DOHH2 (cell line): ENCODE data around the gene NDUFA8.

Experiments
- H3F3A ChIP-seq: fragments of 200-600 bp; sonication (generic), shearing (Covaris generic); 2 replicates; pipeline ENCODE4 v1.6.0; 2016; ENCODE audit warnings: antibody characterized with exemption, mild to moderate bottlenecking; ENCODE audit not compliant: control insufficient read depth, insufficient read depth
- H3K27ac ChIP-seq: fragments of 200-600 bp; sonication (generic); 2 replicates; pipeline ENCODE4 v1.5.1; 2014; ENCODE audit warnings: low read depth, mild to moderate bottlenecking, low read length, moderate library complexity
- H3K27me3 ChIP-seq: fragments of 200-600 bp; sonication (generic); 2 replicates; pipeline ENCODE4 v1.6.1; 2014; ENCODE audit warnings: mild to moderate bottlenecking, low read length, mixed read lengths; ENCODE audit not compliant: control insufficient read depth
- H3K36me3 ChIP-seq: fragments of 200-600 bp; sonication (generic); 2 replicates; pipeline ENCODE4 v1.6.1; 2014; ENCODE audit warnings: mild to moderate bottlenecking, low read length, moderate library complexity, mixed read lengths; ENCODE audit not compliant: control insufficient read depth
- H3K4me1 ChIP-seq: fragments of 200-600 bp; sonication (generic); 2 replicates; pipeline ENCODE4 v1.6.1; 2014; ENCODE audit warnings: mild to moderate bottlenecking, low read length, mixed read lengths; ENCODE audit not compliant: control insufficient read depth
- H3K4me2 ChIP-seq: fragments of 200-600 bp; sonication (generic); 2 replicates; pipeline ENCODE4 v1.6.0; 2014; ENCODE audit warnings: mild to moderate bottlenecking, low read length, moderate library complexity
- H3K4me3 ChIP-seq: fragments of 200-600 bp; sonication (generic); 2 replicates; pipeline ENCODE4 v1.5.1; 2014; ENCODE audit warnings: mild to moderate bottlenecking, low read length, mixed read lengths
- H3K79me2 ChIP-seq: fragments of 200-600 bp; sonication (generic); 2 replicates; pipeline ENCODE4 v1.6.1; 2014; ENCODE audit warnings: mild to moderate bottlenecking, low read length, mixed read lengths; ENCODE audit not compliant: control insufficient read depth
- H3K9me2 ChIP-seq: fragments of 200-600 bp; sonication (generic); replicated peaks from 2 replicates; pipeline ENCODE4 v1.6.1; 2014; ENCODE audit warnings: mild to moderate bottlenecking, low read length, mixed read lengths; ENCODE audit not compliant: control insufficient read depth
- H3K9me3 ChIP-seq: fragments of 200-600 bp; sonication (generic); 2 replicates; pipeline ENCODE4 v1.6.1; 2014; ENCODE audit warnings: antibody characterized with exemption, low read length, mixed read lengths; ENCODE audit not compliant: control insufficient read depth, insufficient read depth
- H4K20me1 ChIP-seq: fragments of 200-600 bp; sonication (generic); 2 replicates; pipeline ENCODE4 v1.6.0; 2014; ENCODE audit warnings: low read depth, mild to moderate bottlenecking, antibody characterized with exemption, low read length, moderate library complexity; ENCODE audit not compliant: control insufficient read depth, insufficient read depth
- CTCF ChIP-seq: fragments of 200-600 bp; sonication (generic); IDR thresholded peaks from one replicate; pipeline ENCODE4 v1.5.1; 2014; ENCODE audit warnings: antibody characterized with exemption, mild to moderate bottlenecking, low read depth, low read length; ENCODE audit not compliant: poor library complexity, severe bottlenecking
- EZH2phosphoT487 ChIP-seq: fragments of 200-600 bp; sonication (generic); IDR thresholded peaks from 2 replicates; pipeline ENCODE4 v1.6.1; 2017; ENCODE audit warnings: borderline replicate concordance, mild to moderate bottlenecking, antibody characterized with exemption, low read length, moderate library complexity, mixed read lengths

The NDUFA8 gene

GRCh38 chr9:122179690-122180074 is 20.1 kb upstream of the NDUFA8 start:
- H3K4me3 ChIP-seq: no peak overlapping the region
- H3K9me3 ChIP-seq: no peaks in the 10 kb centered on the region
- no peaks in the 10 kb centered on the region for H3K36me3 ChIP-seq
- H3K27ac ChIP-seq: no peak overlapping the region
- peaks cover 4% of the 10 kb centered on the region for H3K27me3 ChIP-seq
- no peak for TF ChIP-seq EZH2phosphoT487
- TF ChIP-seq CTCF: no peak
- H3K9me2 ChIP-seq: no peaks in the 10 kb centered on the region
- H3K4me2 ChIP-seq: no peak overlapping the region
- no peaks in the 10 kb centered on the region for H4K20me1 ChIP-seq
- H3F3A ChIP-seq: no peaks in the 10 kb centered on the region
- no peaks in the 10 kb centered on the region for H3K4me1 ChIP-seq
- H3K79me2 ChIP-seq: no peaks in the 10 kb centered on the region

DNA sequence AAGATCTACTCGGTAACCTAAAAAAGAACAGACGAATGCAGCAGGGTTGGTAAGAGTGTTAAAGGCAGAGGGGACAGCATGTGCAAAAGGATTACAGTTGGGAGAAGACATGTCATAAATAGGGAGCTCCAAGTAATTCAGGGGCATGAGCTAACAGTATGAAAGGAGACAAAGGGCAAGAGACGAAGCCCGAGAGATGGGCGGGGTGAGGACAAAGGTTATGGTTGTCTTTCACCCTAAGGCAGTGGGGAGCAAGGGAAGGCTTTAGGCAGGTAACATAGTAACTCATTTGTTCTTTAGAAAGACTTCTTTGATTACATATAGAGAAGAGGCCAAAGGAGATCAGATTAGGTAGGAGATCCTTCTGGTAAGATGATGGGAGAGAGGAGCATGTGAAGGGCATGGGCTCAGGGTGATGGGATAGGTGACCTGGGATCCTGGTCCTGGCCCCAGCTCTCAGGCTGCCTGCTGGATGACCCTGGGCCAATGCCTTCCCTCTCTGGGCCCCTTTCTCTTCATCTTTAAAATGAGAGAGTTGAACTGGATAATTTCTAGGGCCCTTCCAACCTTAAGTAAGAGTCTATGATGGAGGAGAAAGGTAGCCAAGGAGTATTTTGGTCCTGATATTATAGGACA is 19.6 kb upstream of the NDUFA8 start:
- no peak for TF ChIP-seq EZH2phosphoT487
- TF ChIP-seq CTCF: no peak
- Histone ChIP-seq H4K20me1 (no peaks in the 10 kb centered on the region), H3K9me2 (no peaks in the 10 kb centered on the region), H3K36me3 (no peaks in the 10 kb centered on the region), H3K4me3 (no peak overlapping the region), H3K79me2 (no peaks in the 10 kb centered on the region), H3K4me1 (no peaks in the 10 kb centered on the region), H3F3A (no peaks in the 10 kb centered on the region), H3K27me3 (peaks cover 4% of the 10 kb centered on the region), H3K9me3 (no peaks in the 10 kb centered on the region), H3K27ac (no peak overlapping the region), H3K4me2 (no peak overlapping the region)

GRCh38 chr9:122176916-122177315 is 17.3 kb upstream of the NDUFA8 start:
- H3F3A ChIP-seq: no peaks in the 10 kb centered on the region
- H3K4me3 ChIP-seq: no peak overlapping the region
- H3K9me2 ChIP-seq: no peaks in the 10 kb centered on the region
- no peak overlapping the region for H3K27ac ChIP-seq
- H4K20me1 ChIP-seq: no peaks in the 10 kb centered on the region
- H3K4me2 ChIP-seq: no peak overlapping the region
- H3K36me3 ChIP-seq: no peaks in the 10 kb centered on the region
- no peaks in the 10 kb centered on the region for H3K4me1 ChIP-seq
- H3K27me3 ChIP-seq: peaks cover 8% of the 10 kb centered on the region
- no peaks in the 10 kb centered on the region for H3K9me3 ChIP-seq
- H3K79me2 ChIP-seq: no peaks in the 10 kb centered on the region
- no peak for TF ChIP-seq CTCF
- TF ChIP-seq EZH2phosphoT487: no peak
